ENCODE results near the gene UBE2D4.

Gene UBE2D4

GRCh38 chr7:43906331-43907010 is 19.8 kb upstream of the UBE2D4 start, which contains the start of gene URGCP:
URGCP (minus strand) TSS chr7:43906596; CDS start chr7:43906575, 21 bp downstream.
- peak in 1 of 2 donors; percentile 28 for DNase-seq (ENCODE audit: low read depth in 2 of 2)

DNA sequence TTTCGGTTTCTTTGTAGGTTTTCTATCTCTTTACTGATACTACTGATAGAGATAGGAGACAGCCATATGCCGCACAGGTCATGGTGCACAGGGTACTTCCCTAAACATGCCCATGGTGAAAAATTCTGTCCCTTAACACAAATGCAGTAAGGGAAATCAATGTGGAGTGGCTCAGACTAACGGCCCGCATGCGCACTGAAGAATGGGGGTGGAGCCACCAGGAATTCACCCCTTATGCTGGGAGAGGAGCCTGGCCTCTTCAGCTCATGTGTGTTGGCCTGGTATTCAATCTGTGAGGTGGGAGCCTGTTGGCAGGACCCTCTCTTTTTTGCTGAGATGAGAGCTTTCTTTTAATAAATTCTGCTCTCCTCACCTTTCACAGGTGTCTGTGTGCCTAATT is 11.4 kb upstream of the UBE2D4 start:
- no peak for DNase-seq (ENCODE audit: low read depth in 2 of 2)

GRCh38 chr7:43915907-43916306 is 10.3 kb upstream of the UBE2D4 start:
- no peak for DNase-seq (ENCODE audit: low read depth in 2 of 2)

DNA sequence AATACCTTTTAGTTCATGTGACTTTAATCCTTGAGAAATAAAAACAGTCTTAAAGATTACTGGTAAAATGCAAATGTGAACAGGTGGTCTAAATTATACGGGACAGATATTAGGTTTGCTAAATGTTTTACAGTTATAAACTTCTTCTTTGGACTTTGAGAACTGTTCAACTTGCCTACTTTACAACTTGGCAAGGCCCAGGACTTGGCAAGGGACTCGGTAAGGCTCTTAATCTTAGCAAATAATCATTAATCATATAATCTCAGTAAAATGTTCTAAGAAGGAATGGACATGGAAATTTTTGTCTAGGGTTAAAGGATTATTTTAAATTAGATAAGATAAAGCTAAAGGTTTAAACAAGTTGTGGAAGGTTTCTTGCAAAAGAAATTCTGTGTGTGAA is 4.8 kb upstream of the UBE2D4 start:
- DNase-seq (ENCODE audit: low read depth in 2 of 2): no peak

- DNase-seq (ENCODE audit: low read depth in 2 of 2): no peak
These were observed 3.5 kb upstream of the UBE2D4 start for GRCh38 chr7:43922726-43923125.

DNA sequence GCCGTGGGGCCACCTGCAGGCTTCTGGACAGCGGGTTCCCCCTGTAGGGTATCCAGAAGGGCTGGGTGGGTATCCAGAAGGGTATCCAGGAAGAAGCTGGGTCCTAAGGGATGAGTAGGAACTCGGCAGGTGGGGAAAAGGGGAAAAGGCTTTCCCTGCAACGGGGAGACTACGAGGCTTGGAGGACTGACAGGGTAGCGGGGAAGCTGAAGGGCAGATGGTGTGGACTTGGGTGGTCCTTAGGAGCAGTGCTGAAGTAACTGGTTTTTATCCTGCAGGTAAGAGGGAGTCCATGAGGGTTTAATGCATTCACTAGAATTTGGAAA is 525 bp downstream of the UBE2D4 start:
- no peak for DNase-seq (ENCODE audit: low read depth in 2 of 2)

- no peak for DNase-seq (ENCODE audit: low read depth in 2 of 2)
These were observed 1.6 kb downstream of the UBE2D4 start for GRCh38 chr7:43927810-43928209.

- DNase-seq (ENCODE audit: low read depth in 2 of 2): no peak
These were observed 3.6 kb downstream of the UBE2D4 start for GRCh38 chr7:43929529-43930457.

DNA sequence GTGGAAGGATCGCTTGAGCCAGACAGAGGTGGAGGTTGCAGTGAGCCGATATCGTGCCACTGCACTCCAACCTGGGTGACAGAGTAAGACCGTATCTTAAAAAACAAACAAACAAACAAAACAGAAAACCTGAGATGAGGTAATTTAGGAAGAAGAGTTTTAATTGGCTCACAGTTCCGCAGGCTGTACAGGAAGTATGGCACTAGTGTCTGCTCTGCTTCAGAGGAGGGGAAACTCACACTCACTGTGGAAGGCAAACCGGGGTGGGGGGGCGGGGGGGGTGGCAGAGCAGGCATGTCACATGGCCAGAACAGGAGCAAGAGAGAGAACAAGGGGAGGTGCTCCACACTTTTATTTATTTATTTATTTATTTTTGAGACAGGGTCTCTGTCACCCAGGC is 5.1 kb downstream of the UBE2D4 start:
- DNase-seq (ENCODE audit: low read depth in 2 of 2): no peak

DNA sequence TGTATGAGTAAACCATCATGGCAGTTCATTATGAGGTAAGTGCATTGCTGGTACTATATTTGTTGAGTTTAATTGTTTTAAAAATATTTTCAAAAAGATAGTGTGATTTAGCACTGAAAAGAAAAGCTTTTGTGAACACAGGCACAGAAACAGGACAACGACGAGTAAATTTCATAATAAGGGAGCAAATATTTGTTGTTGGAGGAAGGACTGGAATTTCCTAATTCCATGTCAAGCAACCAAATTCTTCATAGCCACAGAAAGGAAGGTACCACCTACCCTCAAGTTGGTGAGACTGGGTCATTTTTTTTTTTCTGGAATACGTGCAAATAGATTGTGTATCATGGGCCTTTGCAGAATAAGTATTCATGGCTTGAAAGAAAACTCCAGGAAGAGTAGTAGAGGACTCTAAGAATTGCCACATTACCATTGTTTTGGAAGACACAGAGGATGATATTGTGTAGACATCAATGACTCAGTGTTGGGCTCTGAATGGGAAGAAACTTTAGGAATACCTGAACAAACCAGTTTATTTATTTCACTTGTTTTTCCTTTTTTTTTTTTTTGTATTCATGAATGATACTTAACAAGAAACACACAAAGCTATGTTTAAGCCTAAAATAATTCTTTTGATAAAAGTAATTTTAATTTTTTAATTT is 7.8 kb downstream of the UBE2D4 start:
- no peak for DNase-seq (ENCODE audit: low read depth in 2 of 2)

- no peak for DNase-seq (ENCODE audit: low read depth in 2 of 2)
These were observed 11.2 kb downstream of the UBE2D4 start for GRCh38 chr7:43937444-43937843.

GRCh38 chr7:43938892-43939482 is 12.8 kb downstream of the UBE2D4 start:
- no peak for DNase-seq (ENCODE audit: low read depth in 2 of 2)

- DNase-seq (ENCODE audit: low read depth in 2 of 2): no peak
These were observed 16.0 kb downstream of the UBE2D4 start for GRCh38 chr7:43942250-43942649.

DNA sequence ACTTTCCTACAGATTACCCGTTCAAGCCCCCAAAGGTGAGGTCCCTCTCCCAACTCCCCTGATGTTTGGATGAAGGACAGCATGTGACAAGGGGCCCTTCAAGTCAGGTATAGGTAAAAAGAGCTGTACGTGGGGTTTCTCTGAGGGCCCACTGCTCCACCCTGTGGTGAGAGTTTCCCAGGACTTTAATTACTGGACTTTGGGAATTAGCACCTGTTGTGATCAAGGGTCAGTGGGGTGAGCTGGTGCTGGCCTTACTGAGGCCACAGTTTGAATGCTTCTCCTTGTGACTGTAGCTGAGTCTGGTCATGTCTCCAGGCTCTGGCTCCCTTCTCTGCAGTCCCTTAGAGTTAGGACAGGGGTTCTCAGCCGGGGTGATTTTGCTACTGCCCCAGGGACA is 16.8 kb downstream of the UBE2D4 start:
- no peak for DNase-seq (ENCODE audit: low read depth in 2 of 2)

- no peak for DNase-seq (ENCODE audit: low read depth in 2 of 2)
These were observed 17.4 kb downstream of the UBE2D4 start for GRCh38 chr7:43943417-43944187.

DNA sequence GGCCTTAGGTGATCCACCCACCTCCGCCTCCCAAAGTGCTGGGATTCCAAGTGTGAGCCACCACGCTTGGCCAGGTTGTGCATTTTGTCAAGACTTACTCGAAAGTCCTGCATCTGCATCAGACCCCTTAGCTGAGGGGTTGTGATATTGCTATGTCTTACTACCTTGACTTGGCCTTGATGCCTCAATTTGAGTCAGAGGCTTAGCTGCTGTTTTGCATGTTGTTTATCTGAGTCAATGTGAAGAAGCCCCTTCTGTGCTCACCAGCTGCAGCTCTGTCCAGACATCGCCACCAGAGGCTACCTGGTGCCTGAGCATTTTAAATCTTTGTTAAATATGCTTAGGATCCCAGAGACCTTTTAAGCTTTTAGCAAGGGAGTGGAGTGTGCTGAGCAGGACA is 18.1 kb downstream of the UBE2D4 start:
- no peak for DNase-seq (ENCODE audit: low read depth in 2 of 2)

GRCh38 chr7:43952028-43952427 is 25.8 kb downstream of the UBE2D4 start:
- DNase-seq (ENCODE audit: low read depth in 2 of 2): no peak

GRCh38 chr7:43953071-43953470 is 26.8 kb downstream of the UBE2D4 start:
- no peak for DNase-seq (ENCODE audit: low read depth in 2 of 2)

DNA sequence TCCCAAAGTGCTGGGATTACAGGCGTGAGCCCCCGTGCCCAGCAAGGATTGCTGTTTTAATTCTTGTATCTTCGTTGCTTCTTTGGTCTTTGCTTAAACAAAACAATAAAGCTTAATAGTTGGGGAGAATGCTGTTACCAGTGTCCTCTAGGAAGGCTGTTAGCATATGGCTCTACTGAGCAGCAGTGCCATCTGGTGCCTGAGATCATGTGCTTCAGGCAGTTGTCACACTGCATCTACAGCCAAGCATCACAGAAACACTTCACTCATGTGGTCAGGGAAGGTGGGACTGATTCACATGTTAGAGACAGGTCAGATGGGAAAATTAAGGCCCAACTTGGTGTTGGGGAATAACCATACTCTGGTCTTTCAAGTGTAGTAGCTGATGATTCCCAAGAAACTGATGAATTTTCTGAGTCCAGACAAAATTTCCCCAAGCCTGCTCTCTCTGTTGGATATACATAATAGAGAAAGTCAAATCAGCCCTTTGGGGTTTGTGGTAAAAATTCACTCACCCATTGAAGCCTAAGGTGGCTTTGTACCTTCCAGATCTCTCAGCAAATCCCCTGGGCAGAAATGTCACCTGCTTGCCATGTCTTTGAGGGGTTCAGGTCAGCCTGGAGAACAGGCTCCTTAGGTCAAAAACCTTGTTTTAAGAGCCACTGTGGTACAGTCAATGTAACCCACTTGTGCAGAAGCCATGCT is 28.4 kb downstream of the UBE2D4 start:
- DNase-seq (ENCODE audit: low read depth in 2 of 2): no peak

- DNase-seq (ENCODE audit: low read depth in 2 of 2): no peak
These were observed 29.8 kb downstream of the UBE2D4 start for GRCh38 chr7:43956027-43956426.

DNA sequence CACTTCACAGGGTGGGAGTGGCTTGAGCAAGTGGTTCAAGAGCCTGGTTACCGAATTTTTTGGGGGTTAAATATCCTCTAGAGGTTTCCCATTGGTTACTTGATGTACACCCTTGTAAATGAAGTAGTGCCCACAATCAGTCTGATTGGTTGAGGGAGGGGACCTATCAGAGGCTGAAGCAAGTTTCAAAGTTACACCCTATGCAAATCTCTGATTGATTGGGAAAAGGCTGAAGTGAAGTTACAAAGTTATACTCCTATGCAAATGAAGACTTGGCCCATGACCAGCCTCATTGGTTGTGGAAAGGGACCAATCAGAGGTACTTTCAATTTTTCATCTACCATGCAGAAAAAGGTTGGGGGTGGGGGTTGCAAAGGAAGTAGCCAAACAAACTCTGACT is 34.7 kb downstream of the UBE2D4 start:
- DNase-seq (ENCODE audit: low read depth in 2 of 2): no peak

Data from stimulated activated CD4-positive, alpha-beta T cell treated with anti-CD3 and anti-CD28 coated beads, Interleukin-1b, Interleukin-23, amount 100 ng/mL, for 1 hour (primary cell).